HG03060 (cell line): ENCODE measurements around the gene DDX3X.
"Not testable (repeated sequence)": the region's sequence is repeated elsewhere in the genome, so short reads cannot be mapped to it uniquely, and the experiment has no call there.

ENCODE experiments used
- ATAC-seq: cut with Tn5 transposase; IDR thresholded peaks from one replicate; pipeline ENCODE4 v1.9.1; 2021; ENCODE audit warnings: low read depth, moderate number of reproducible peaks; ENCODE audit not compliant: unreplicated experiment

The DDX3X gene

DNA sequence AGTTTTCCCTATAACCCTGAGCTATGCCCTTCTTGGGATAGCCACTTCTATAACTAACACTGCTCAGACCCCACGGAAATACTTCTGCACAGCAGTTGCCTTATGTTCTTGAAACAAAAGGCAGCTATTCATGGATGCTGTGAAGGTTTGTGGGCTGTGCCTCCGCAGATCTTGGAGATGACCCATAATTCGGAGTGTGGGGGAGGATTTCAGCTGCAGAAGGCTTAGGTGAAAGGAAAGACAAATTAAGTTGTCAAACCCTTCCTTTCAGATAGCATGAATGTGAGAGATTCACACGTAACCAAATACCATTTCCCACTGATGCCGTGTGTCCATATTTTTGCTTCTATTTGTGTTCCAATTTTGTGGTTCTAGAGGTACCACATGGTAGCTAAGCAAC is 75.0 kb downstream of the DDX3X start:
- ATAC-seq: no peak

- not testable (repeated sequence) for ATAC-seq
Observed at GRCh38 chrX:41411222-41411621, 77.3 kb downstream of the DDX3X start.

DNA sequence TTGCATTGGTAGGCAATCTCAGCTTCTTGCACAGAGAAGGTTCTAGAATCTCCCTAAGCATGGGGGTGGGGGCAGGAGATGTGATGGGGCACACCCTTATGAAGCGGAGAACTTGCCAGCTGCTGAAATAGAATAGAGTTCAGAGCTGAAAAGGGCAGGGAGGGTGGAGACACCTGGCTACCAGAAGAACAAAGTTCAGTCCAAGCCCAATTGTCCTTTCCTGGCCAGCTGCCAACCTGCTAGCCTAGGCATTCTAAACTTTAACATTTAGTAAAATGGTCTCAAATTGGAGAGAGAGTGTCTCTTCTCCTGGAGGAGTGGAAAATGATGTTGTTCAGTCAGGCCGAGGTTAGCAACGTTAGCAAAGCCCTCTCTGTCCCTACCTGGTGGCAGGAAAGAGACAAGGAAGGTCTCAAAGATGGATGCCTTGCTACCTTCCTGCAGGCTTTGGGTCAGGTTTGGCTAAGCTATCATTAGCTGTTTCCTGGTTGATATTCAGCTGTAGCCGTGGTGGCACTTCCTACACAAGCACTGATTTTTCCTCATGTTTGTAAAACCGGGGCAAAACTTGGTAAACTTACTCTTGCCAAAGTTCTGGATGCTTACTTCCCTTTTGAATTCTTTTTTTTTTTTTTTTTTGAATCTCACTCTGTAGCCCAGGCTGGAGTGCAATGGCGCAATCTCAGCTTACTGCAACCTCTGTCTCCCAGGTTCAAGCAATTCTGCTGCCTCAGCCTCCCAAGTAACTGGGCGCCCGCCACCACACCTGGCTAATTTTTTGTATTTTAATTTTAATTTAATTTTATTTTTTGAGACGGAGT is 78.5 kb downstream of the DDX3X start:
- ATAC-seq: no peak
